Measurements from ENCODE around the gene TANK.
"Not testable (repeated sequence)": the region's sequence is repeated elsewhere in the genome, so short reads cannot be mapped to it uniquely, and the experiment has no call there.

The TANK gene

GRCh38 chr2:161170377-161170776 lies 10.1 kb downstream of the TANK start:
- no peak for DNase-seq

- DNase-seq: peak; percentile 74
These were observed 11.0 kb downstream of the TANK start for GRCh38 chr2:161170958-161171932.

GRCh38 chr2:161172901-161173540 lies 12.8 kb downstream of the TANK start:
- DNase-seq: peak; percentile 84

DNA sequence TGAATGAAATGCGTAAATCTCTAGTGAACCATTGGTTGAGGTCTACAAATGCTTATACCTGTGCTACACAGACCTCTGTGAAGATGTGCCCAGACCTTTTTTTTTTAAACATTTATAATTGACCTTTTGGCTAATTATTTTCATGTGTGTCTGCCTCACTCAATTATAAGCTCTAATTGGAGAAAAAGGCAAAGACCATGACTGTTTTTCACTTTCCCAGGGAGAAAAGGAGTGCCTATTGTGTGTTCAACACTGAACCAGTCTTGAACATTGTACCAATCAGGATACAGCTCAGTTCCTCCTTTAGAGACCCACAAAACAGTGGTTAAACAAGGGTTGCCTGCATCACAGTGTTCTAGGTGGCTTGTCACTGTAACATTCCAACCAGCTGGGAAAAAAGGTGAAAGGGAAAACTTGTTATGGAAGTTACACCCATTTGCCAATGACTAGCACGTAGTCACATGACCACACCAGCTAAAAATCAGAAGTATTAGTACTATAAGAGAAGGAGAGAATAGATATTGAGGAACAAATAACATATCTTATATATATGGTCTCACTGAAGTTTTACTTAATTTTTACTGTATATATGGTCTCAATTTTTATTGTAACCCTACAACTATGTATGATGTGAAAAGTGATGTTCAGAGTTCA lies 13.4 kb downstream of the TANK start:
- peak; percentile 28 for DNase-seq

DNA sequence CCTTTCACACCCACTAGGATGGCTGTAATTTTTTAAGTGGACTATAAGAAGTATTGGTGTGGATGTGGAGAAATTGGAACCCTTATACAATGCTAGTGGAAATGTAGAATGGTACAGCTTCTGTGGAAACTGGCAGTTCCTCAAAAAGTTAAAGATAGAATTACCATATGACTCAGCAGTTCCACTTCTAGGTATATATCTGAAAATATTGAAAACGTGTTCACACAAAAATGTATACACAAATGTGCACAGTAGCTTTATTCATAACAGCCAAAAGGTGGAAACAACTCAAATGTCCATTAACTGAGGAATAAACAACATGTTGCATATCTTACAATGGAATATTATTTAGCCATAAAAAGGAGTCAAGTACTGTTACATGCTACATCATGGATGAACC lies 17.7 kb downstream of the TANK start:
- peak; percentile 45 for DNase-seq

- no peak for DNase-seq
These were observed 18.5 kb downstream of the TANK start for GRCh38 chr2:161178756-161179155.

- DNase-seq: no peak
These were observed 29.8 kb downstream of the TANK start for GRCh38 chr2:161190050-161190449.

- not testable (repeated sequence) for DNase-seq
These were observed 35.4 kb downstream of the TANK start for GRCh38 chr2:161195602-161196001.

DNA sequence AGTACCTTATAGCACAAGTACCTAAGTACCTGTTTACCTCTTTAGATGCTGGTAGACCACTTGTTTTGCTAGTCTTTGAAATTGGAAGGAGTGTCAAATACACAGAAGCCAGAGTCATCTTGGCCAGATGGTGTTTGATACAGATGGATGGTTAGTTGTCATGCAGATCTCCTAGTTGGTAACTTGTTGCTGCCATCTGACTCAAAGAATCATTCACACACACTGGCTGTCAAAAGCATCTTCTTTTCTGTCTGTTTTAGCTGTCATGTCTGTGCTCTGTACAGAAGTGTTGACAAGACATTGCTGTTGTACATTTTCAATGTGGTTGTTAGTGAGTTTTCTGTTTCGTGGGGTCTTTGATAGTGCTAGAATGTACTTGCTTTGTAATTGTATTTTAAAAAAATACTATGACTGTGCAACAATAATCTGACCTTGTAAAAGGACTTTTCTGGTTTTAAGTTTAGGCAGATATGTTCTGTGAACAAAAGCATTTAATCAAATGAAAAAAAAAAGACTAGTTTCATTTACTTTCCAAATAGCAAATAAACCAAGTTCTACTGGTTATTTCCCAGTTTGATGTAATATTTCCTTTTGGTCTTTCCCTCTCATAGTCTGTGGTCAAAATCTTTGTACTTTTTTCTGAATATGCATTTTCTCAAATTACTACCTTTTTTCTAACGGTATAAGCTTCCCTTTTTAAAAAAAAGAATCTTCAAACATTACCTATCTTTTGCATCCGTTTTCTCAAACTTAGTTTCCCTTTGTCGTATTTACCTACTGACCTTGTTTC lies 39.9 kb downstream of the TANK start:
- no peak for DNase-seq

DNA sequence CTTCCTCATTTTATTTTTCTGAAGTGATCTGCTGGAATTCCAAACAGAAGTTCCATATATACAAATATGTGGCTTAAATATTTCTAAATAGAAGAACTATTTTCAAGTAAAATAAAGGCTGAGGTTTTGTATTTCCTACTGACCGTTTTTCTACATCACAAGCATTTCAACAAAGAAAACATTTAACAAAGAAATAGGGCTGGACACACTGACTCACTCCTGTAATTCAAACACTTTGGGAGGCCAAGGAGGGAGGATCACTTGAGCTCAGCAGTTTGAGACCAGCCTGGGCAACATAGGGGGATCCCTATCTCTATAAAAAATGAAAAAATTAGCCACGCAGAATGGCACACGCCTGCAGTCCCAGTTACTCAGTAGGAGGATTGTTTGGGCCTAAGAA lies 44.6 kb downstream of the TANK start:
- DNase-seq: no peak

DNA sequence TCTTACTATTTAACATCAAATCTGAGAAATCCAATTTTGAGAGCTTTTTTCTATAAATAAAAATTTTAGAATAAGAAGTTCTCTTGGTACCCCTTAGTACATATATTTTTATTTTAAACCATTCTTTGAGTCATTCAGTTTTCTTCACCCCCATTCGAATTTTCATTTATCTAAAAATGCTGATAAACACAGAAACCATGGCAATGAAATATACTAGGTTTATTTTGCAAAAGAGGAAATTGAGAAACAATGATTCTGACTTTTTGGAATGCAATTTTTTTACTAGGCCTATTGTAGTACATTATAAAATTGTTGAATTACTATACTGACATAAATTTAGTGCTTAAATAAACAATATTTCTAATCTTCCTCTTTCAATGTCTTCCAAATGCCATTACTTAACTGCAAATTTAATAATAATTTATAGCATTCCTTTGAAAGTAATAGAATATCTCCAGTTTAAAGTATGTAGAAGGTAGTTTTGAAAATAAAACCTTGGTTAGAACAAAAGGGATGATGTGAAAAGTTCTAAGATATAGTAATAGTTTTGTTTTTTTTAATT lies 46.3 kb downstream of the TANK start:
- DNase-seq: no peak

DNA sequence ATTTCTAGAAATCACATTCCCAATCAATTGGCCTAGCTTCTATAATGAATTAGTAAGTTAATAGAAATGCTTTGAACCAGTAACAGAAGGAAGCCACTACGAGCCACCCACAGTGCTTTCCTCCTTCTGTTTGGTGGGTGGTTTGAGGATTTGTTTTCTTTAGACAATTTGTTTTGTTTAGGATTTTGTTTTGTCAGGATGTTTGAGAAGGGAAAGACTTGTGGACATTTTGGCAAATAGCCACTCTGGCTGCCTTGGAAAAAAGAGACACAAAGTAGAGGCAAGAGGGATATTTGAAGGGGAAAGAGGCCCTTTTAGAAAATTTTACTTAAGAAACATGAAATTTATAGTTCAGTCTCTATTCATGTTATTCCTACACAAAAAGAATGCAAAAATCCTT lies 47.7 kb downstream of the TANK start:
- DNase-seq: no peak

DNA sequence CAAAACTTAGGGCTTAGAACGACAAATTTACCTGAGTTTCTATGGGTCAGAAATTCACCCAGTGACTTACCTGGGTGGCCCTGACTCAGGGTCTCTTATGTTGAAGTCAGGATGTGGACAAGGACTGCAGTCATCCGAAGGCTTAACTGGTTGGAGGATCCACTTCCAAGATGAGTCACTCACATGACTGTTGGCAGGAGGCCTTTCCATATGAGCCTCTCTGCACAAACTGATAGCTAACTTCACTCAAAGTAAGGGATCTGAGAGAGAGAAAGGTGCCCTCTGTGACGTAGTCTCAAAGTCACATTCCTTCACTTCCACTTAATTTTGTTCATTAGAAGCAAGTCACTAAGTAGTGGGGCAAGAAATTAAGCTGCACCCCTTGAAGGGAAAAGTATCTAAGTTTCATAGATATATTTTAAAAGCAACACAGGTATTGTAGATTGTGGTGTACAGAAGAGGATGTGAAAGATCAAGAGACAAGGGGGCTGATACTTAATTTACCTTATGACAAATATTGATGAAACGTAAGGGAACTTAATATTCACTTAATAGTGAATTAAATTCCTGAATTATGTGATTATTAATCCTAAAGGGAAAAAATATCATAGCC lies 48.4 kb downstream of the TANK start:
- DNase-seq: no peak

- no peak for DNase-seq
These were observed 49.7 kb downstream of the TANK start for GRCh38 chr2:161209902-161210301.

- DNase-seq: no peak
These were observed 57.5 kb downstream of the TANK start for GRCh38 chr2:161217597-161218185.

DNA sequence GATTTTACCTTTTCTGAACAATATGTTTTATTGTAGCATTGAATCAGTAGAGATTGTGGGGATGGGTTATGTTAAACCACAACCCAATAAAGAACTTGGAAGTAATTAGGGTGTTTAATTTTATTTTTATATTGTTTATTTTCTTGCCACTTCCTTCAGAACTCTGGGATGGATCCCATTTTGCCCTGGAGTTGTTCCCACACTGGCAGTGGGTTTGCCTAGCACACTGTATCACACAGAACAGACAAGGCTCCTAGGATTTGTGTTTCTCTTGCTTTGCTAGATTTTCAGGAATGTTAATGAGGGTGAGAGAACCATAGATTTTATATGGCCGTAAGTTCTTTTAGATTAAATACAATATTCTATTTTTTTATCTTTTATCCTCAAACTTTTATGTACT lies 59.0 kb downstream of the TANK start:
- no peak for DNase-seq

DNA sequence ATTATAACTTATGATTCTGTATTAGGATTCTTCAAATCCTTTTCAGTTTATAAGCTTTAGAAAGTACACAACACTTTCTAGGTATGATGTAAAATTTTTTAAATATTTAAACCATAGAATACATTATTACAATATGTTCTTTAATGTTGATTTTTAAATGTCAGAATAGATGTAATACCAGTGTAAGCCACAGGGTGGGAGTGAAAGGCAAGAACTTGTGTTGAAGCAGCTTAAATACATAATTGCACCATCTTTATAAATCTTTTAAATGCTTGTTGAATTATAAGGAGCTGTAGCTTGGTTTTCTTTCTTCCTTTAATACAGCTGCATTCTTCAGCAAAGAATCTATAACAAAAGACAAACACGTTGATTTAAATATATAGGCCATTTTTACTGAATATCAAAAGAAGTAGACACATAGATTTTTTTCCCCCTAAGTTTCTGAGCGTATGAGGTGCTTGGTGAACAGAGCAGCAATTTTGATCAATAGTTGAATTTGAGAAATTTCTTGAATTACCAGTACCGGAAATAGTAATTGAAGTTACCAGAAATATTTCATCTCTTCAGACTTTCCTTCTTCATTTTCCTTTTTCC lies 63.0 kb downstream of the TANK start:
- DNase-seq: peak; percentile 61

DNA sequence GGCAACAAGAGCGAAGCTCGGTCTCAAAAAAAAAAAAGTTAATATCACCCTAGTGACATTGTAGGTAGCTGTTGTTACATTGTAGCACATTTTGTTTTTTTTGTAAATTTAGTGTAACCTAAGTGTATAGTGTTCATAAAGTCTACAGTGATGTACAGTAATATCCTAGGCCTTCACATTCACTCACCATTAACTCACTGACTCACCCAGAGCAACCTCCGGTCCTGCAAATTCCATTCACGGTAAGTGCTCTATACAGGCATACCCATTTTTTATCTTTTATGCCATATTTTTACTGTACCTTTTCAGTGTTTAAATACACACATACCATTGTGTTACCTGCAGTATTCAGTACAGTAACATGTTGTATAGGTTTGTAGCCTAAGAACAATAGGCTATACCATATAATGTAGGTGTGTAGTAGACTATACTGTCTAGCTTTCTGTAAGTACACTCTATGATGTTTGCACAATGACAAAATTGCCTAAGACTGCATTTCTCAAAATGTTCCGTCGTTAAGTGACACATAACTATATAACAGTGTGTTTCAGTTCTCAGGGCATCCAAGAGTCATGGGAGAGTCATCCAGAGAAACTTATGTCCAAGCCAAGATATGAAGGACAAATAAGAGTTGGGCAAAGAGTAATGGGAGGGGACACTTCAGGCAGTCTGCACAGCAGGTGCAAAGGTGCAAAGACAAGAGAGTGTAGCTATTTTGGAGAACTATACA lies 68.4 kb downstream of the TANK start:
- no peak for DNase-seq

DNA sequence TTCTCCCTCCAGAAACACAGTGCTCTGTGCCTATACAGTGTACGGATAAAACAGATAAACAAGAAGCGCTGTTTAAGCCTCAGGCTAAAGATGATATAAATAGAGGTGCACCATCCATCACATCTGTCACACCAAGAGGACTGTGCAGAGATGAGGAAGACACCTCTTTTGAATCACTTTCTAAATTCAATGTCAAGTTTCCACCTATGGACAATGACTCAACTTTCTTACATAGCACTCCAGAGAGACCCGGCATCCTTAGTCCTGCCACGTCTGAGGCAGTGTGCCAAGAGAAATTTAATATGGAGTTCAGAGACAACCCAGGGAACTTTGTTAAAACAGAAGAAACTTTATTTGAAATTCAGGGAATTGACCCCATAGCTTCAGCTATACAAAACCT lies 70.7 kb downstream of the TANK start:
- no peak for DNase-seq

- no peak for DNase-seq
These were observed 72.3 kb downstream of the TANK start for GRCh38 chr2:161232571-161232970.
